Measurements from ENCODE around the gene ZNF467.

ZNF467 gene

GRCh38 chr7:149776848-149777407 is 3.5 kb upstream of the ZNF467 start:
- Histone ChIP-seq H3K27ac (replicated peaks) (no peak overlapping the region), H3K4me3 (replicated peaks; ENCODE audit: insufficient read depth, low read length) (no peak overlapping the region), H3K27me3 (ENCODE audit: insufficient read depth, poor library complexity, severe bottlenecking) (peaks cover 2% of the 10 kb centered on the region)
- TF ChIP-seq, protein P1, sequence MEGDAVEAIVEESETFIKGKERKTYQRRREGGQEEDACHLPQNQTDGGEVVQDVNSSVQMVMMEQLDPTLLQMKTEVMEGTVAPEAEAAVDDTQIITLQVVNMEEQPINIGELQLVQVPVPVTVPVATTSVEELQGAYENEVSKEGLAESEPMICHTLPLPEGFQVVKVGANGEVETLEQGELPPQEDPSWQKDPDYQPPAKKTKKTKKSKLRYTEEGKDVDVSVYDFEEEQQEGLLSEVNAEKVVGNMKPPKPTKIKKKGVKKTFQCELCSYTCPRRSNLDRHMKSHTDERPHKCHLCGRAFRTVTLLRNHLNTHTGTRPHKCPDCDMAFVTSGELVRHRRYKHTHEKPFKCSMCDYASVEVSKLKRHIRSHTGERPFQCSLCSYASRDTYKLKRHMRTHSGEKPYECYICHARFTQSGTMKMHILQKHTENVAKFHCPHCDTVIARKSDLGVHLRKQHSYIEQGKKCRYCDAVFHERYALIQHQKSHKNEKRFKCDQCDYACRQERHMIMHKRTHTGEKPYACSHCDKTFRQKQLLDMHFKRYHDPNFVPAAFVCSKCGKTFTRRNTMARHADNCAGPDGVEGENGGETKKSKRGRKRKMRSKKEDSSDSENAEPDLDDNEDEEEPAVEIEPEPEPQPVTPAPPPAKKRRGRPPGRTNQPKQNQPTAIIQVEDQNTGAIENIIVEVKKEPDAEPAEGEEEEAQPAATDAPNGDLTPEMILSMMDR (IDR thresholded peaks at IDR 0.05; ENCODE audit: insufficient read depth, low read length): no peak
- TF ChIP-seq, protein P2, sequence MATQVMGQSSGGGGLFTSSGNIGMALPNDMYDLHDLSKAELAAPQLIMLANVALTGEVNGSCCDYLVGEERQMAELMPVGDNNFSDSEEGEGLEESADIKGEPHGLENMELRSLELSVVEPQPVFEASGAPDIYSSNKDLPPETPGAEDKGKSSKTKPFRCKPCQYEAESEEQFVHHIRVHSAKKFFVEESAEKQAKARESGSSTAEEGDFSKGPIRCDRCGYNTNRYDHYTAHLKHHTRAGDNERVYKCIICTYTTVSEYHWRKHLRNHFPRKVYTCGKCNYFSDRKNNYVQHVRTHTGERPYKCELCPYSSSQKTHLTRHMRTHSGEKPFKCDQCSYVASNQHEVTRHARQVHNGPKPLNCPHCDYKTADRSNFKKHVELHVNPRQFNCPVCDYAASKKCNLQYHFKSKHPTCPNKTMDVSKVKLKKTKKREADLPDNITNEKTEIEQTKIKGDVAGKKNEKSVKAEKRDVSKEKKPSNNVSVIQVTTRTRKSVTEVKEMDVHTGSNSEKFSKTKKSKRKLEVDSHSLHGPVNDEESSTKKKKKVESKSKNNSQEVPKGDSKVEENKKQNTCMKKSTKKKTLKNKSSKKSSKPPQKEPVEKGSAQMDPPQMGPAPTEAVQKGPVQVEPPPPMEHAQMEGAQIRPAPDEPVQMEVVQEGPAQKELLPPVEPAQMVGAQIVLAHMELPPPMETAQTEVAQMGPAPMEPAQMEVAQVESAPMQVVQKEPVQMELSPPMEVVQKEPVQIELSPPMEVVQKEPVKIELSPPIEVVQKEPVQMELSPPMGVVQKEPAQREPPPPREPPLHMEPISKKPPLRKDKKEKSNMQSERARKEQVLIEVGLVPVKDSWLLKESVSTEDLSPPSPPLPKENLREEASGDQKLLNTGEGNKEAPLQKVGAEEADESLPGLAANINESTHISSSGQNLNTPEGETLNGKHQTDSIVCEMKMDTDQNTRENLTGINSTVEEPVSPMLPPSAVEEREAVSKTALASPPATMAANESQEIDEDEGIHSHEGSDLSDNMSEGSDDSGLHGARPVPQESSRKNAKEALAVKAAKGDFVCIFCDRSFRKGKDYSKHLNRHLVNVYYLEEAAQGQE (IDR thresholded peaks at IDR 0.05; ENCODE audit: insufficient replicate concordance, low read depth): no peak
- TF ChIP-seq POLR2AphosphoS5 (IDR thresholded peaks at IDR 0.05; ENCODE audit: low read depth) (no peak), GABPA (IDR thresholded peaks at IDR 0.05; ENCODE audit: low read depth) (no peak), SPI1 (IDR thresholded peaks at IDR 0.05; ENCODE audit: borderline replicate concordance, low read depth) (no peak)
- DNase-seq (ENCODE audit: low read depth in 1 of 2, low spot score in 1 of 2): no peak

GRCh38 chr7:149776289-149776688 is 2.9 kb upstream of the ZNF467 start:
- TF ChIP-seq GABPA (IDR thresholded peaks at IDR 0.05; ENCODE audit: low read depth) (no peak), SPI1 (IDR thresholded peaks at IDR 0.05; ENCODE audit: borderline replicate concordance, low read depth) (no peak), POLR2AphosphoS5 (IDR thresholded peaks at IDR 0.05; ENCODE audit: low read depth) (no peak)
- TF ChIP-seq, protein P2 (IDR thresholded peaks at IDR 0.05; ENCODE audit: insufficient replicate concordance, low read depth): no peak
- TF ChIP-seq, protein P1 (IDR thresholded peaks at IDR 0.05; ENCODE audit: insufficient read depth, low read length): no peak
- Histone ChIP-seq H3K27ac (replicated peaks) (no peak overlapping the region), H3K27me3 (ENCODE audit: insufficient read depth, poor library complexity, severe bottlenecking) (peaks cover 2% of the 10 kb centered on the region), H3K4me3 (replicated peaks; ENCODE audit: insufficient read depth, low read length) (no peak overlapping the region)
- DNase-seq (ENCODE audit: low read depth in 1 of 2, low spot score in 1 of 2): no peak

DNA sequence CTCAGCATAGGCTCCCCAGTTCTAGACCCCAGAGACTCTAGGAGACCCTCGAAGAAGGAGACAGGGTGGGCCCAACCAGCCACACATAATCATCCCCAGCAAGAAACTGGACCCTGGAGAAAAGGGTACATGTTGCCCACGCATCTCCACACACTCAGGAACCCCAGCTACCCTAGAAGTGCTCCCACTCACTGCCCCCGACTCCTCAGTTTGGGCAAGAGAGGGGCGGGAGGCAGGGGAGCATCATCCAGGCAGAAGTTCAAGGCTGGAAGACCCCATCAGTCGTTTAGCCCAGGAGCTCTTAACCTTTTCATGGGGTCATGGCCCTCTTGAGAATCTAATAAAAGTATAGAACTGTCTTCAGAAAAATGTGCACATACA is 1.8 kb upstream of the ZNF467 start:
- H3K4me3 ChIP-seq (replicated peaks; ENCODE audit: insufficient read depth, low read length): no peak overlapping the region
- no peak overlapping the region for H3K27ac ChIP-seq (replicated peaks)
- TF ChIP-seq GABPA (IDR thresholded peaks at IDR 0.05; ENCODE audit: low read depth) (no peak), SPI1 (IDR thresholded peaks at IDR 0.05; ENCODE audit: borderline replicate concordance, low read depth) (no peak), POLR2AphosphoS5 (IDR thresholded peaks at IDR 0.05; ENCODE audit: low read depth) (no peak)
- TF ChIP-seq, protein P1 (IDR thresholded peaks at IDR 0.05; ENCODE audit: insufficient read depth, low read length): no peak
- TF ChIP-seq, protein P2 (IDR thresholded peaks at IDR 0.05; ENCODE audit: insufficient replicate concordance, low read depth): no peak
- H3K27me3 ChIP-seq (ENCODE audit: insufficient read depth, poor library complexity, severe bottlenecking): peaks cover 2% of the 10 kb centered on the region
- no peak for DNase-seq (ENCODE audit: low read depth in 1 of 2, low spot score in 1 of 2)
